GM12892 (cell line): ENCODE data around the gene SYS1.

Experiments
- POLR2A ChIP-seq: IDR thresholded peaks from 2 replicates; pipeline ENCODE4 v1.6.1; 2011; ENCODE audit warnings: low read depth, low read length, control low read depth
- POLR2AphosphoS5 ChIP-seq: IDR thresholded peaks from 2 replicates; pipeline ENCODE4 v1.6.1; 2011; ENCODE audit warnings: low read depth, low read length, control low read depth

DNA sequence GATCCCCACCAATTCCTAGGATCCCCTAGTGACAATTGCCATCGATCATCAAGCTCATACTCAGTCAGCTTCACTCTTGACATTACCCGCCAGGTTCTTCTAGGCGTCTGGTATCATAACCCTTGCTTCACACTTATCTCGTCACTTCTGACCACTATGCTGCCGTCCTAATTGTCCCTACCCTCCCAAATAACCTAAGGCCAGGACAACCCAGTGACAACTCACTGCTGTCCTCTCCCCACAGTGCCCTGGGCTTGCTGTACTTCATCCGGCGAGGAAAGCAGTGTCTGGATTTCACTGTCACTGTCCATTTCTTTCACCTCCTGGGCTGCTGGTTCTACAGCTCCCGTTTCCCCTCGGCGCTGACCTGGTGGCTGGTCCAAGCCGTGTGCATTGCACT, 3.7 kb downstream of the SYS1 start:
- TF ChIP-seq POLR2AphosphoS5 (no peak), POLR2A (no peak)
